WTC11 (cell line): ENCODE data around the gene NOL7. TPM values are rescaled to one million over a fixed set of nuclear protein-coding genes. Genes with fewer than 3 reads are reported as not detected.

Experiments used
- ATAC-seq: fragments of 200-7000 bp; cut with Tn5 transposase; 2 replicates; pipeline ENCODE4 v1.10.0; 2021; ENCODE audit warnings: mild to moderate bottlenecking, moderate library complexity
- CTCF ChIA-PET: fragments of 300-600 bp; sonication (Branson Sonifier 250); formaldehyde crosslinking; loops from one replicate; lab custom pipeline; 2021; ENCODE audit warnings: antibody characterized with exemption; lab: Charles Lee
- POLR2A ChIA-PET: fragments of 350-600 bp; sonication (Branson Sonifier 250); formaldehyde crosslinking; loops from one replicate; lab custom pipeline; 2021; ENCODE audit warnings: antibody characterized with exemption; lab: Charles Lee
- DNase-seq: peaks from one replicate; pipeline ENCODE4 v3.0.0; 2021; ENCODE audit warnings: low spot score
- H3K27ac Mint-ChIP-seq: 2 replicates; pipeline ENCODE4 v1.8.0; 2021; ENCODE audit warnings: mixed read lengths
- H3K27me3 Mint-ChIP-seq: 2 replicates; pipeline ENCODE4 v1.8.0; 2021; ENCODE audit warnings: low read depth, mild to moderate bottlenecking, moderate library complexity, mixed read lengths
- H3K36me3 Mint-ChIP-seq: 2 replicates; pipeline ENCODE4 v1.8.0; 2021; ENCODE audit warnings: mixed read lengths
- H3K4me1 Mint-ChIP-seq: 2 replicates; pipeline ENCODE4 v1.8.0; 2022; ENCODE audit warnings: mixed read lengths
- H3K4me3 Mint-ChIP-seq: 2 replicates; pipeline ENCODE4 v1.8.0; 2021; ENCODE audit warnings: mild to moderate bottlenecking, moderate library complexity, mixed read lengths
- H3K9me3 Mint-ChIP-seq: 2 replicates; pipeline ENCODE4 v1.8.0; 2021; ENCODE audit warnings: mixed read lengths
- ETV6 ChIP-seq: sonication (generic); formaldehyde crosslinking; IDR thresholded peaks from 2 replicates; pipeline ENCODE4 v1.8.1; 2022; ENCODE audit warnings: mild to moderate bottlenecking, missing genetic modification reagents
- FOXJ3 ChIP-seq: sonication (generic); formaldehyde crosslinking; IDR thresholded peaks from 2 replicates; pipeline ENCODE4 v1.9.0; 2021; ENCODE audit warnings: missing genetic modification reagents, mild to moderate bottlenecking, borderline replicate concordance
- JUN ChIP-seq: sonication (generic); formaldehyde crosslinking; IDR thresholded peaks from 2 replicates; pipeline ENCODE4 v1.8.0; 2023; ENCODE audit warnings: mild to moderate bottlenecking, missing genetic modification reagents
- NR3C1 ChIP-seq: sonication (generic); formaldehyde crosslinking; conservative IDR thresholded peaks from 2 replicates; pipeline ENCODE4 v1.8.1; 2023; ENCODE audit warnings: low read depth, mild to moderate bottlenecking, missing genetic modification reagents
- SP1 ChIP-seq: sonication (generic); formaldehyde crosslinking; conservative IDR thresholded peaks from 2 replicates; pipeline ENCODE4 v1.8.1; 2022; ENCODE audit warnings: missing genetic modification reagents
- TEAD1 ChIP-seq: sonication (generic); formaldehyde crosslinking; IDR thresholded peaks from 2 replicates; pipeline ENCODE4 v1.8.0; 2022; ENCODE audit warnings: mild to moderate bottlenecking, missing genetic modification reagents
- ZNF232 ChIP-seq: sonication (generic); formaldehyde crosslinking; IDR thresholded peaks from 2 replicates; pipeline ENCODE4 v1.8.0; 2022; ENCODE audit warnings: mild to moderate bottlenecking, missing genetic modification reagents
- ZNF416 ChIP-seq: fragments of 250-450 bp; sonication (Bioruptor Pico); IDR thresholded peaks from 2 replicates; pipeline ENCODE4 v1.9.0; 2021; ENCODE audit warnings: mild to moderate bottlenecking, inconsistent platforms
- total RNA-seq: library from RNA; stranded (reverse); gene quantifications from 3 replicates; pipeline ENCODE4 v1.2.3, GENCODE V29; 2021
- TF ChIP-seq, protein P1 (sequence below): fragments of 250-450 bp; sonication (Bioruptor Pico); IDR thresholded peaks from 2 replicates; pipeline ENCODE4 v1.9.0; 2021; ENCODE audit warnings: mild to moderate bottlenecking
- TF ChIP-seq, protein P2 (sequence below): sonication (generic); formaldehyde crosslinking; IDR thresholded peaks from 2 replicates; pipeline ENCODE4 v1.8.1; 2023; ENCODE audit warnings: mild to moderate bottlenecking, missing genetic modification reagents
- TF ChIP-seq, protein P3 (sequence below): fragments of 250-450 bp; sonication (Bioruptor Pico); IDR thresholded peaks from 2 replicates; pipeline ENCODE4 v1.9.0; 2021; ENCODE audit warnings: mild to moderate bottlenecking, borderline replicate concordance
- TF ChIP-seq, protein P4 (sequence below): fragments of 250-450 bp; sonication (Bioruptor Pico); IDR thresholded peaks from 2 replicates; pipeline ENCODE4 v1.9.0; 2021; ENCODE audit warnings: mild to moderate bottlenecking
- TF ChIP-seq, protein P5 (sequence below): sonication (generic); formaldehyde crosslinking; IDR thresholded peaks from 2 replicates; pipeline ENCODE4 v1.8.1; 2023; ENCODE audit warnings: mild to moderate bottlenecking, missing genetic modification reagents, moderate library complexity
- TF ChIP-seq, protein P6 (sequence below): sonication (generic); formaldehyde crosslinking; IDR thresholded peaks from 2 replicates; pipeline ENCODE4 v1.8.0; 2022; ENCODE audit warnings: mild to moderate bottlenecking, missing genetic modification reagents
- TF ChIP-seq, protein P7 (sequence below): sonication (generic); formaldehyde crosslinking; IDR thresholded peaks from 2 replicates; pipeline ENCODE4 v1.8.1; 2023; ENCODE audit warnings: mild to moderate bottlenecking, missing genetic modification reagents, borderline replicate concordance
- TF ChIP-seq, protein P8 (sequence below): sonication (generic); formaldehyde crosslinking; IDR thresholded peaks from 2 replicates; pipeline ENCODE4 v1.8.0; 2022; ENCODE audit warnings: missing genetic modification reagents

Gene NOL7
- total RNA-seq, 1 experiment from 2014 or later = 76.1 TPM

DNA sequence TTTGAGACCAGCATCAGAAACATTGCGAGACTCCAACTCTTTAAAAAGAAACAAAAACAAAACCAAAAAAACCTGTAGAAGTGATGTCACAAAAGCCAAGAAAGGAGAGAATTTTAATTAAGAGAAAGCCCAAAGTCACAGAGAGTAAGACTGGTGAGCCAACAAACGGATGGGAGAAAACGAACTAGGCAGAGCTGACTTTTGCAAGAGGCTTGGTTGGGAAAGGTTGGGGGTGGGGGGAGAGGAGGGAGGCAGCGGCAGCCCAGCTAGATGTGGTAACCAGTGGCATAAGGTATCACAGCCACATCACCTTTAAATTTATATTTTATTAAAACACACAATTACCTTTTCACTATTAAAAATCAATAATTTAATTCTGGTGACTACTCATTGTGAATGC is 23.5 kb downstream of the NOL7 start:
- Mint-ChIP-seq H3K4me1 (peaks cover 57% of the 10 kb centered on the region), H3K27ac (peak overlapping the region; percentile 41)
- CTCF ChIA-PET = interaction anchor here (0.5 to 6.3 kb wide), 2 partner anchors 14 to 23 kb away, joined by 3 to 51 read pairs; partner anchors contain the start of gene NOL7
- TF ChIP-seq, protein P1, sequence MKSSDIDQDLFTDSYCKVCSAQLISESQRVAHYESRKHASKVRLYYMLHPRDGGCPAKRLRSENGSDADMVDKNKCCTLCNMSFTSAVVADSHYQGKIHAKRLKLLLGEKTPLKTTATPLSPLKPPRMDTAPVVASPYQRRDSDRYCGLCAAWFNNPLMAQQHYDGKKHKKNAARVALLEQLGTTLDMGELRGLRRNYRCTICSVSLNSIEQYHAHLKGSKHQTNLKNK (CRISPR knock-in tag) = no peak
- TF ChIP-seq, protein P2, sequence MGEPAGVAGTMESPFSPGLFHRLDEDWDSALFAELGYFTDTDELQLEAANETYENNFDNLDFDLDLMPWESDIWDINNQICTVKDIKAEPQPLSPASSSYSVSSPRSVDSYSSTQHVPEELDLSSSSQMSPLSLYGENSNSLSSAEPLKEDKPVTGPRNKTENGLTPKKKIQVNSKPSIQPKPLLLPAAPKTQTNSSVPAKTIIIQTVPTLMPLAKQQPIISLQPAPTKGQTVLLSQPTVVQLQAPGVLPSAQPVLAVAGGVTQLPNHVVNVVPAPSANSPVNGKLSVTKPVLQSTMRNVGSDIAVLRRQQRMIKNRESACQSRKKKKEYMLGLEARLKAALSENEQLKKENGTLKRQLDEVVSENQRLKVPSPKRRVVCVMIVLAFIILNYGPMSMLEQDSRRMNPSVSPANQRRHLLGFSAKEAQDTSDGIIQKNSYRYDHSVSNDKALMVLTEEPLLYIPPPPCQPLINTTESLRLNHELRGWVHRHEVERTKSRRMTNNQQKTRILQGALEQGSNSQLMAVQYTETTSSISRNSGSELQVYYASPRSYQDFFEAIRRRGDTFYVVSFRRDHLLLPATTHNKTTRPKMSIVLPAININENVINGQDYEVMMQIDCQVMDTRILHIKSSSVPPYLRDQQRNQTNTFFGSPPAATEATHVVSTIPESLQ (CRISPR knock-in tag) = no peak
- no peak for TF ChIP-seq JUN (CRISPR knock-in tag)
- TF ChIP-seq TEAD1 (CRISPR knock-in tag) = no peak
- no peak for TF ChIP-seq NR3C1 (CRISPR knock-in tag)
- no peak for TF ChIP-seq FOXJ3 (CRISPR knock-in tag)
- no peak for TF ChIP-seq ZNF232 (CRISPR knock-in tag)
- TF ChIP-seq, protein P3, sequence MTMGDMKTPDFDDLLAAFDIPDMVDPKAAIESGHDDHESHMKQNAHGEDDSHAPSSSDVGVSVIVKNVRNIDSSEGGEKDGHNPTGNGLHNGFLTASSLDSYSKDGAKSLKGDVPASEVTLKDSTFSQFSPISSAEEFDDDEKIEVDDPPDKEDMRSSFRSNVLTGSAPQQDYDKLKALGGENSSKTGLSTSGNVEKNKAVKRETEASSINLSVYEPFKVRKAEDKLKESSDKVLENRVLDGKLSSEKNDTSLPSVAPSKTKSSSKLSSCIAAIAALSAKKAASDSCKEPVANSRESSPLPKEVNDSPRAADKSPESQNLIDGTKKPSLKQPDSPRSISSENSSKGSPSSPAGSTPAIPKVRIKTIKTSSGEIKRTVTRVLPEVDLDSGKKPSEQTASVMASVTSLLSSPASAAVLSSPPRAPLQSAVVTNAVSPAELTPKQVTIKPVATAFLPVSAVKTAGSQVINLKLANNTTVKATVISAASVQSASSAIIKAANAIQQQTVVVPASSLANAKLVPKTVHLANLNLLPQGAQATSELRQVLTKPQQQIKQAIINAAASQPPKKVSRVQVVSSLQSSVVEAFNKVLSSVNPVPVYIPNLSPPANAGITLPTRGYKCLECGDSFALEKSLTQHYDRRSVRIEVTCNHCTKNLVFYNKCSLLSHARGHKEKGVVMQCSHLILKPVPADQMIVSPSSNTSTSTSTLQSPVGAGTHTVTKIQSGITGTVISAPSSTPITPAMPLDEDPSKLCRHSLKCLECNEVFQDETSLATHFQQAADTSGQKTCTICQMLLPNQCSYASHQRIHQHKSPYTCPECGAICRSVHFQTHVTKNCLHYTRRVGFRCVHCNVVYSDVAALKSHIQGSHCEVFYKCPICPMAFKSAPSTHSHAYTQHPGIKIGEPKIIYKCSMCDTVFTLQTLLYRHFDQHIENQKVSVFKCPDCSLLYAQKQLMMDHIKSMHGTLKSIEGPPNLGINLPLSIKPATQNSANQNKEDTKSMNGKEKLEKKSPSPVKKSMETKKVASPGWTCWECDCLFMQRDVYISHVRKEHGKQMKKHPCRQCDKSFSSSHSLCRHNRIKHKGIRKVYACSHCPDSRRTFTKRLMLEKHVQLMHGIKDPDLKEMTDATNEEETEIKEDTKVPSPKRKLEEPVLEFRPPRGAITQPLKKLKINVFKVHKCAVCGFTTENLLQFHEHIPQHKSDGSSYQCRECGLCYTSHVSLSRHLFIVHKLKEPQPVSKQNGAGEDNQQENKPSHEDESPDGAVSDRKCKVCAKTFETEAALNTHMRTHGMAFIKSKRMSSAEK (CRISPR knock-in tag) = no peak
- TF ChIP-seq, protein P4, sequence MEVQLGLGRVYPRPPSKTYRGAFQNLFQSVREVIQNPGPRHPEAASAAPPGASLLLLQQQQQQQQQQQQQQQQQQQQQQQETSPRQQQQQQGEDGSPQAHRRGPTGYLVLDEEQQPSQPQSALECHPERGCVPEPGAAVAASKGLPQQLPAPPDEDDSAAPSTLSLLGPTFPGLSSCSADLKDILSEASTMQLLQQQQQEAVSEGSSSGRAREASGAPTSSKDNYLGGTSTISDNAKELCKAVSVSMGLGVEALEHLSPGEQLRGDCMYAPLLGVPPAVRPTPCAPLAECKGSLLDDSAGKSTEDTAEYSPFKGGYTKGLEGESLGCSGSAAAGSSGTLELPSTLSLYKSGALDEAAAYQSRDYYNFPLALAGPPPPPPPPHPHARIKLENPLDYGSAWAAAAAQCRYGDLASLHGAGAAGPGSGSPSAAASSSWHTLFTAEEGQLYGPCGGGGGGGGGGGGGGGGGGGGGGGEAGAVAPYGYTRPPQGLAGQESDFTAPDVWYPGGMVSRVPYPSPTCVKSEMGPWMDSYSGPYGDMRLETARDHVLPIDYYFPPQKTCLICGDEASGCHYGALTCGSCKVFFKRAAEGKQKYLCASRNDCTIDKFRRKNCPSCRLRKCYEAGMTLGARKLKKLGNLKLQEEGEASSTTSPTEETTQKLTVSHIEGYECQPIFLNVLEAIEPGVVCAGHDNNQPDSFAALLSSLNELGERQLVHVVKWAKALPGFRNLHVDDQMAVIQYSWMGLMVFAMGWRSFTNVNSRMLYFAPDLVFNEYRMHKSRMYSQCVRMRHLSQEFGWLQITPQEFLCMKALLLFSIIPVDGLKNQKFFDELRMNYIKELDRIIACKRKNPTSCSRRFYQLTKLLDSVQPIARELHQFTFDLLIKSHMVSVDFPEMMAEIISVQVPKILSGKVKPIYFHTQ = no peak
- TF ChIP-seq, protein P5, sequence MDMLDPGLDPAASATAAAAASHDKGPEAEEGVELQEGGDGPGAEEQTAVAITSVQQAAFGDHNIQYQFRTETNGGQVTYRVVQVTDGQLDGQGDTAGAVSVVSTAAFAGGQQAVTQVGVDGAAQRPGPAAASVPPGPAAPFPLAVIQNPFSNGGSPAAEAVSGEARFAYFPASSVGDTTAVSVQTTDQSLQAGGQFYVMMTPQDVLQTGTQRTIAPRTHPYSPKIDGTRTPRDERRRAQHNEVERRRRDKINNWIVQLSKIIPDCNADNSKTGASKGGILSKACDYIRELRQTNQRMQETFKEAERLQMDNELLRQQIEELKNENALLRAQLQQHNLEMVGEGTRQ (CRISPR knock-in tag) = no peak
- TF ChIP-seq ZNF416 (CRISPR knock-in tag) = no peak
- TF ChIP-seq, protein P6, sequence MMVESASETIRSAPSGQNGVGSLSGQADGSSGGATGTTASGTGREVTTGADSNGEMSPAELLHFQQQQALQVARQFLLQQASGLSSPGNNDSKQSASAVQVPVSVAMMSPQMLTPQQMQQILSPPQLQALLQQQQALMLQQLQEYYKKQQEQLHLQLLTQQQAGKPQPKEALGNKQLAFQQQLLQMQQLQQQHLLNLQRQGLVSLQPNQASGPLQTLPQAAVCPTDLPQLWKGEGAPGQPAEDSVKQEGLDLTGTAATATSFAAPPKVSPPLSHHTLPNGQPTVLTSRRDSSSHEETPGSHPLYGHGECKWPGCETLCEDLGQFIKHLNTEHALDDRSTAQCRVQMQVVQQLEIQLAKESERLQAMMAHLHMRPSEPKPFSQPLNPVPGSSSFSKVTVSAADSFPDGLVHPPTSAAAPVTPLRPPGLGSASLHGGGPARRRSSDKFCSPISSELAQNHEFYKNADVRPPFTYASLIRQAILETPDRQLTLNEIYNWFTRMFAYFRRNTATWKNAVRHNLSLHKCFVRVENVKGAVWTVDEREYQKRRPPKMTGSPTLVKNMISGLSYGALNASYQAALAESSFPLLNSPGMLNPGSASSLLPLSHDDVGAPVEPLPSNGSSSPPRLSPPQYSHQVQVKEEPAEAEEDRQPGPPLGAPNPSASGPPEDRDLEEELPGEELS (CRISPR knock-in tag) = no peak
- TF ChIP-seq, protein P7, sequence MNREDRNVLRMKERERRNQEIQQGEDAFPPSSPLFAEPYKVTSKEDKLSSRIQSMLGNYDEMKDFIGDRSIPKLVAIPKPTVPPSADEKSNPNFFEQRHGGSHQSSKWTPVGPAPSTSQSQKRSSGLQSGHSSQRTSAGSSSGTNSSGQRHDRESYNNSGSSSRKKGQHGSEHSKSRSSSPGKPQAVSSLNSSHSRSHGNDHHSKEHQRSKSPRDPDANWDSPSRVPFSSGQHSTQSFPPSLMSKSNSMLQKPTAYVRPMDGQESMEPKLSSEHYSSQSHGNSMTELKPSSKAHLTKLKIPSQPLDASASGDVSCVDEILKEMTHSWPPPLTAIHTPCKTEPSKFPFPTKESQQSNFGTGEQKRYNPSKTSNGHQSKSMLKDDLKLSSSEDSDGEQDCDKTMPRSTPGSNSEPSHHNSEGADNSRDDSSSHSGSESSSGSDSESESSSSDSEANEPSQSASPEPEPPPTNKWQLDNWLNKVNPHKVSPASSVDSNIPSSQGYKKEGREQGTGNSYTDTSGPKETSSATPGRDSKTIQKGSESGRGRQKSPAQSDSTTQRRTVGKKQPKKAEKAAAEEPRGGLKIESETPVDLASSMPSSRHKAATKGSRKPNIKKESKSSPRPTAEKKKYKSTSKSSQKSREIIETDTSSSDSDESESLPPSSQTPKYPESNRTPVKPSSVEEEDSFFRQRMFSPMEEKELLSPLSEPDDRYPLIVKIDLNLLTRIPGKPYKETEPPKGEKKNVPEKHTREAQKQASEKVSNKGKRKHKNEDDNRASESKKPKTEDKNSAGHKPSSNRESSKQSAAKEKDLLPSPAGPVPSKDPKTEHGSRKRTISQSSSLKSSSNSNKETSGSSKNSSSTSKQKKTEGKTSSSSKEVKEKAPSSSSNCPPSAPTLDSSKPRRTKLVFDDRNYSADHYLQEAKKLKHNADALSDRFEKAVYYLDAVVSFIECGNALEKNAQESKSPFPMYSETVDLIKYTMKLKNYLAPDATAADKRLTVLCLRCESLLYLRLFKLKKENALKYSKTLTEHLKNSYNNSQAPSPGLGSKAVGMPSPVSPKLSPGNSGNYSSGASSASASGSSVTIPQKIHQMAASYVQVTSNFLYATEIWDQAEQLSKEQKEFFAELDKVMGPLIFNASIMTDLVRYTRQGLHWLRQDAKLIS = no peak
- TF ChIP-seq ETV6 (CRISPR knock-in tag) = no peak
- TF ChIP-seq SP1 = no peak
- TF ChIP-seq, protein P8, sequence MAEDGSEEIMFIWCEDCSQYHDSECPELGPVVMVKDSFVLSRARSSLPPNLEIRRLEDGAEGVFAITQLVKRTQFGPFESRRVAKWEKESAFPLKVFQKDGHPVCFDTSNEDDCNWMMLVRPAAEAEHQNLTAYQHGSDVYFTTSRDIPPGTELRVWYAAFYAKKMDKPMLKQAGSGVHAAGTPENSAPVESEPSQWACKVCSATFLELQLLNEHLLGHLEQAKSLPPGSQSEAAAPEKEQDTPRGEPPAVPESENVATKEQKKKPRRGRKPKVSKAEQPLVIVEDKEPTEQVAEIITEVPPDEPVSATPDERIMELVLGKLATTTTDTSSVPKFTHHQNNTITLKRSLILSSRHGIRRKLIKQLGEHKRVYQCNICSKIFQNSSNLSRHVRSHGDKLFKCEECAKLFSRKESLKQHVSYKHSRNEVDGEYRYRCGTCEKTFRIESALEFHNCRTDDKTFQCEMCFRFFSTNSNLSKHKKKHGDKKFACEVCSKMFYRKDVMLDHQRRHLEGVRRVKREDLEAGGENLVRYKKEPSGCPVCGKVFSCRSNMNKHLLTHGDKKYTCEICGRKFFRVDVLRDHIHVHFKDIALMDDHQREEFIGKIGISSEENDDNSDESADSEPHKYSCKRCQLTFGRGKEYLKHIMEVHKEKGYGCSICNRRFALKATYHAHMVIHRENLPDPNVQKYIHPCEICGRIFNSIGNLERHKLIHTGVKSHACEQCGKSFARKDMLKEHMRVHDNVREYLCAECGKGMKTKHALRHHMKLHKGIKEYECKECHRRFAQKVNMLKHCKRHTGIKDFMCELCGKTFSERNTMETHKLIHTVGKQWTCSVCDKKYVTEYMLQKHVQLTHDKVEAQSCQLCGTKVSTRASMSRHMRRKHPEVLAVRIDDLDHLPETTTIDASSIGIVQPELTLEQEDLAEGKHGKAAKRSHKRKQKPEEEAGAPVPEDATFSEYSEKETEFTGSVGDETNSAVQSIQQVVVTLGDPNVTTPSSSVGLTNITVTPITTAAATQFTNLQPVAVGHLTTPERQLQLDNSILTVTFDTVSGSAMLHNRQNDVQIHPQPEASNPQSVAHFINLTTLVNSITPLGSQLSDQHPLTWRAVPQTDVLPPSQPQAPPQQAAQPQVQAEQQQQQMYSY (CRISPR knock-in tag) = no peak

More for the DNA sequence above, 23.5 kb downstream of the NOL7 start:
- Mint-ChIP-seq H3K27me3 (no peaks in the 10 kb centered on the region), H3K9me3 (no peaks in the 10 kb centered on the region), H3K4me3 (no peak overlapping the region), H3K36me3 (peaks cover 13% of the 10 kb centered on the region)
- DNase-seq = no peak
- ATAC-seq = no peak
- POLR2A ChIA-PET = no interaction called here
